KMS-11 (cell line): ENCODE measurements around the gene C1orf105.

Source experiments
- H2AFZ ChIP-seq: fragments of 200-600 bp; sonication (generic); 2 replicates; pipeline ENCODE4 v1.6.1; 2016; ENCODE audit warnings: antibody characterized with exemption, mixed run types, low read depth
- H3K27ac ChIP-seq: fragments of 200-600 bp; sonication (generic); 2 replicates; pipeline ENCODE4 v1.6.1; 2016; ENCODE audit warnings: mild to moderate bottlenecking, mixed run types
- H3K27me3 ChIP-seq: fragments of 200-600 bp; sonication (generic); 2 replicates; pipeline ENCODE4 v1.6.1; 2017; ENCODE audit warnings: mild to moderate bottlenecking, low read depth, mixed run types, moderate library complexity; ENCODE audit not compliant: insufficient read depth
- H3K36me3 ChIP-seq: fragments of 200-600 bp; sonication (generic); 2 replicates; pipeline ENCODE4 v1.6.1; 2017; ENCODE audit warnings: mild to moderate bottlenecking, mixed run types; ENCODE audit not compliant: insufficient read depth
- H3K4me1 ChIP-seq: fragments of 200-600 bp; sonication (generic); 2 replicates; pipeline ENCODE4 v1.6.1; 2016; ENCODE audit warnings: mild to moderate bottlenecking, low read depth, mixed run types; ENCODE audit not compliant: poor library complexity, severe bottlenecking
- H3K4me2 ChIP-seq: fragments of 200-600 bp; sonication (generic); 2 replicates; pipeline ENCODE4 v1.7.0; 2016; ENCODE audit warnings: mild to moderate bottlenecking, mixed run types
- H3K4me3 ChIP-seq: fragments of 200-600 bp; sonication (generic); IDR thresholded peaks from 2 replicates; pipeline ENCODE4 v1.6.1; 2017; ENCODE audit warnings: low read depth, low read length, mixed read lengths; ENCODE audit not compliant: insufficient read depth
- H3K79me2 ChIP-seq: fragments of 200-600 bp; sonication (generic); 2 replicates; pipeline ENCODE4 v1.6.1; 2016; ENCODE audit warnings: low read depth, mixed run types; ENCODE audit not compliant: insufficient read depth
- H3K9ac ChIP-seq: fragments of 200-600 bp; sonication (generic); 2 replicates; pipeline ENCODE4 v1.6.1; 2016; ENCODE audit warnings: mild to moderate bottlenecking, mixed run types
- H4K20me1 ChIP-seq: fragments of 200-600 bp; sonication (generic); 2 replicates; pipeline ENCODE4 v1.6.1; 2016; ENCODE audit warnings: mild to moderate bottlenecking, mixed run types; ENCODE audit not compliant: insufficient read depth
- CTCF ChIP-seq: fragments of 200-600 bp; sonication (generic); conservative IDR thresholded peaks from 2 replicates; pipeline ENCODE4 v1.6.1; 2017; ENCODE audit warnings: low read depth, mild to moderate bottlenecking, antibody characterized with exemption, low read length, moderate library complexity, mixed read lengths

C1orf105 gene

GRCh38 chr1:172448995-172449584, 28.6 kb downstream of the C1orf105 start:
- Histone ChIP-seq H3K36me3 (no peaks in the 10 kb centered on the region), H3K4me2 (no peak overlapping the region), H3K4me1 (no peaks in the 10 kb centered on the region), H3K79me2 (no peaks in the 10 kb centered on the region), H3K4me3 (no peak overlapping the region), H4K20me1 (no peaks in the 10 kb centered on the region), H3K27ac (no peak overlapping the region), H2AFZ (no peak overlapping the region), H3K27me3 (no peaks in the 10 kb centered on the region), H3K9ac (no peak overlapping the region)
- TF ChIP-seq CTCF = no peak

- Histone ChIP-seq H3K4me1 (no peaks in the 10 kb centered on the region), H3K27ac (no peak overlapping the region), H3K36me3 (no peaks in the 10 kb centered on the region), H3K9ac (no peak overlapping the region), H3K79me2 (no peaks in the 10 kb centered on the region), H2AFZ (peak overlapping the region; percentile 35; the same call in 1 of the 2 replicates), H3K27me3 (no peaks in the 10 kb centered on the region), H3K4me2 (no peak overlapping the region), H4K20me1 (no peaks in the 10 kb centered on the region), H3K4me3 (no peak overlapping the region)
- TF ChIP-seq CTCF = peak; percentile 80
Observed at GRCh38 chr1:172449585-172450523, 29.4 kb downstream of the C1orf105 start.

GRCh38 chr1:172450524-172450885, 30.0 kb downstream of the C1orf105 start:
- Histone ChIP-seq H3K27ac (no peak overlapping the region), H3K4me3 (no peak overlapping the region), H3K9ac (no peak overlapping the region), H3K27me3 (no peaks in the 10 kb centered on the region), H3K79me2 (no peaks in the 10 kb centered on the region), H3K4me2 (no peak overlapping the region), H3K4me1 (no peaks in the 10 kb centered on the region), H3K36me3 (no peaks in the 10 kb centered on the region), H2AFZ (peak overlapping the region; percentile 35; the same call in 1 of the 2 replicates), H4K20me1 (no peaks in the 10 kb centered on the region)
- no peak for TF ChIP-seq CTCF

GRCh38 chr1:172451002-172451443, 30.5 kb downstream of the C1orf105 start:
- no peak overlapping the region for H3K27ac ChIP-seq
- H3K4me2 ChIP-seq = no peak overlapping the region
- TF ChIP-seq CTCF = no peak
- no peaks in the 10 kb centered on the region for H3K27me3 ChIP-seq
- H3K36me3 ChIP-seq = no peaks in the 10 kb centered on the region
- H3K4me3 ChIP-seq = no peak overlapping the region
- H3K4me1 ChIP-seq = no peaks in the 10 kb centered on the region
- H4K20me1 ChIP-seq = no peaks in the 10 kb centered on the region
- no peak overlapping the region for H3K9ac ChIP-seq
- no peak overlapping the region for H2AFZ ChIP-seq
- H3K79me2 ChIP-seq = no peaks in the 10 kb centered on the region
